ENCODE data around the gene UBE3D.

- TF ChIP-seq POLR2A (IDR thresholded peaks at IDR 0.05), result no peak
- TF ChIP-seq CTCF (IDR thresholded peaks at IDR 0.05), result no peak
These were observed 32.9 kb upstream of the UBE3D start for GRCh38 chr6:83098589-83098988.
